Smooth muscle cell (in vitro differentiated cells): Measurements from ENCODE around the gene EPHA2. TPM values are rescaled to one million over a fixed set of nuclear protein-coding genes. Genes with fewer than 3 reads are reported as not detected.
A peak's percentile ranks its signal among the peaks of the same experiment; 100 is the strongest.

Source experiments
- DNase-seq: peaks from one replicate; lab custom pipeline; 2025; ENCODE audit not compliant: unreplicated experiment; lab: John Stamatoyannopoulos, UW
- H2AFZ ChIP-seq: fragments of 200-600 bp; sonication (generic); 2 replicates; pipeline ENCODE4 v1.6.0; 2016; ENCODE audit warnings: antibody characterized with exemption, low read depth, mild to moderate bottlenecking
- H3F3A ChIP-seq: fragments of 200-600 bp; sonication (generic); 2 replicates; pipeline ENCODE4 v1.6.0; 2017; ENCODE audit warnings: antibody characterized with exemption, low read depth
- H3K27ac ChIP-seq: fragments of 200-600 bp; sonication (generic); 2 replicates; pipeline ENCODE4 v1.5.1; 2016; ENCODE audit warnings: low read depth, mild to moderate bottlenecking
- H3K27me3 ChIP-seq: fragments of 200-600 bp; sonication (generic); 2 replicates; pipeline ENCODE4 v1.6.1; 2016; ENCODE audit warnings: low read depth, mild to moderate bottlenecking
- H3K36me3 ChIP-seq: fragments of 200-600 bp; sonication (generic); 2 replicates; pipeline ENCODE4 v1.5.1; 2016; ENCODE audit warnings: low read depth
- H3K4me1 ChIP-seq: fragments of 200-600 bp; sonication (generic); 2 replicates; pipeline ENCODE4 v1.5.1; 2016; ENCODE audit warnings: low read depth
- H3K4me2 ChIP-seq: fragments of 200-600 bp; sonication (generic); 2 replicates; pipeline ENCODE4 v1.6.0; 2016; ENCODE audit warnings: mild to moderate bottlenecking
- H3K4me3 ChIP-seq: fragments of 200-600 bp; sonication (generic); 2 replicates; pipeline ENCODE4 v1.5.1; 2016; ENCODE audit warnings: mild to moderate bottlenecking
- H3K79me2 ChIP-seq: fragments of 200-600 bp; sonication (generic); 2 replicates; pipeline ENCODE4 v1.6.0; 2016; ENCODE audit warnings: low read depth, mild to moderate bottlenecking
- H3K9ac ChIP-seq: fragments of 200-600 bp; sonication (generic); 2 replicates; pipeline ENCODE4 v1.6.0; 2016; ENCODE audit warnings: low read depth
- H3K9me3 ChIP-seq: fragments of 200-600 bp; sonication (generic); replicated peaks from 2 replicates; pipeline ENCODE4 v1.5.1; 2016; ENCODE audit warnings: low read depth
- H4K20me1 ChIP-seq: fragments of 200-600 bp; sonication (generic); 2 replicates; pipeline ENCODE4 v1.6.0; 2016; ENCODE audit warnings: low read depth
- CTCF ChIP-seq: fragments of 200-600 bp; sonication (generic); IDR thresholded peaks from 2 replicates; pipeline ENCODE4 v1.5.1; 2017; ENCODE audit warnings: borderline replicate concordance, mild to moderate bottlenecking, antibody characterized with exemption; ENCODE audit not compliant: insufficient read depth, poor library complexity, severe bottlenecking
- WGBS: methylation state at CpG from one replicate; pipeline ENCODE4 v1.1.7; 2016; ENCODE audit warnings: low lambda C conversion rate; 5-methylcytosine and 5-hydroxymethylcytosine counted together
- polyA plus RNA-seq: library from polyadenylated mRNA; unstranded; fragments of >200 nt; fragmentation: Nextera tagmentation; extraction: Ambion mirVana; gene quantifications from 2 replicates; pipeline ENCODE4 v1.2.1, GENCODE V29; 2016
- total RNA-seq: library from RNA; depleted of rRNA; stranded (reverse); fragments of >200 nt; gene quantifications from 2 replicates; pipeline ENCODE4 v1.2.3, GENCODE V29; 2014

Gene EPHA2
- total and polyA plus RNA-seq, 2 experiments from 2014 or later, result 27.3 to 34.8 TPM

- peaks cover 36% of the 10 kb centered on the region for H3F3A ChIP-seq
- H3K27me3 ChIP-seq, result no peaks in the 10 kb centered on the region
- no peaks in the 10 kb centered on the region for H3K36me3 ChIP-seq
- H3K4me3 ChIP-seq, result peak overlapping the region; percentile 30
- peak overlapping the region; percentile 77 for H3K4me2 ChIP-seq
- no peaks in the 10 kb centered on the region for H3K9me3 ChIP-seq
- no peak overlapping the region for H2AFZ ChIP-seq
- no peak for TF ChIP-seq CTCF
- H4K20me1 ChIP-seq, result peaks cover 94% of the 10 kb centered on the region
- H3K4me1 ChIP-seq, result peaks cover 42% of the 10 kb centered on the region
- 50% methylated on average over 19 of the region's 19 CpGs for WGBS
- H3K27ac ChIP-seq, result peak overlapping the region; percentile 93
- DNase-seq, result no peak
- H3K9ac ChIP-seq, result no peak overlapping the region
- H3K79me2 ChIP-seq, result peaks cover 34% of the 10 kb centered on the region
Measured at GRCh38 chr1:16145030-16145661, 10.7 kb downstream of the EPHA2 start.

- no peak for TF ChIP-seq CTCF
- no peak for DNase-seq
- Histone ChIP-seq H3K27ac (peak overlapping the region; percentile 93), H3F3A (peaks cover 40% of the 10 kb centered on the region), H4K20me1 (peaks cover 94% of the 10 kb centered on the region), H2AFZ (no peak overlapping the region), H3K27me3 (no peaks in the 10 kb centered on the region), H3K79me2 (peaks cover 33% of the 10 kb centered on the region), H3K4me2 (peak overlapping the region; percentile 77), H3K9ac (no peak overlapping the region), H3K36me3 (no peaks in the 10 kb centered on the region), H3K4me3 (no peak overlapping the region), H3K4me1 (peaks cover 48% of the 10 kb centered on the region), H3K9me3 (no peaks in the 10 kb centered on the region)
- 78% methylated on average over 8 of the region's 8 CpGs for WGBS
Measured at GRCh38 chr1:16144325-16145029, 11.4 kb downstream of the EPHA2 start.

DNA sequence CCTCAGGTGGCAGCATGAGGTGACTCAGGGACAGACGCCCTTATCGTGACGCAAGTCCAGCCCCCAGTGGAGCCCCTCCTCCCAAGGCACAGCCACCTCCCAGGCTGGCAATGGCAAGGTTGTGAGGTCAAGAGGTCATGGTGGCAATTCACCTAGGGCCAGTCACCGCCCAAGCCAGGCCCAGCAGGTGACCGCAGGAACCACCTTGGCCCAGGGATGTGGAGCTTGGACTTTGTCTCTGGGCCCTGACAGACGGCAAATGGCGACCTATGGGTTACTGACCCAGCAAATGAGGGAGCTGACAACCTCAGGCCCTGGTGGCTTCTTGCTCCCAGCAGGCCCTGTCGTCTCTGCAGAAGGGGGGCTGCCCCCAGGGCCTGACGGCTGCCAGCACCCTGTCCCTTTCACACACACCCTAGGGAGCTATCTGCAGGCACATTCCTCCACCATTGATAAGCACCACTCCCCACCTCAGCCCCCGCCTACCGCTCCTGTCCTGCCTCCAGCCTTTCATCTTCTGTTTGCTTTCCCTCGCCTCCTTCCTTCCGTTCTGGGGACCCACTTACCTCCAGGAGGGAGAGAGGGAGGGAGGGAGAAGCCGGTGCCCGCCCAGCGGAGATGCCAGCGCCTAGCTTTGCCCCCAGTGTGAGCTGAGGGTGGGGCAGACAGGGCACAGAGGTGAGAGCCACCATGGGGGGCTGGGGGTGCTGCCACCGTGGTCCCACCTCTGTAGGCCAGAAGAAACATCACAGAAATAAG, 12.1 kb downstream of the EPHA2 start:
- Histone ChIP-seq H3K4me3 (no peak overlapping the region), H2AFZ (no peak overlapping the region), H3F3A (peaks cover 40% of the 10 kb centered on the region), H3K4me1 (peaks cover 52% of the 10 kb centered on the region), H4K20me1 (peaks cover 94% of the 10 kb centered on the region), H3K9me3 (no peaks in the 10 kb centered on the region), H3K27ac (peak overlapping the region; percentile 93), H3K4me2 (peak overlapping the region; percentile 26), H3K9ac (no peak overlapping the region), H3K36me3 (no peaks in the 10 kb centered on the region), H3K27me3 (no peaks in the 10 kb centered on the region), H3K79me2 (peaks cover 32% of the 10 kb centered on the region)
- TF ChIP-seq CTCF, result no peak
- no peak for DNase-seq
- 73% methylated on average over 17 of the region's 18 CpGs for WGBS
